OCI-LY7 (cell line): ENCODE data around the gene MALRD1. TPM values are rescaled to one million over a fixed set of nuclear protein-coding genes. Genes with fewer than 3 reads are reported as not detected.

ENCODE experiments used
- BruUV-seq: library from RNA; stranded (reverse); fragments of 400-500 nt; replicated peaks from 2 replicates; lab custom pipeline; 2021; lab: Mats Ljungman, UMichigan
- CTCF ChIA-PET: fragments of 300-600 bp; sonication (Branson Sonifier 250); formaldehyde crosslinking; loops from one replicate; lab custom pipeline; 2022; ENCODE audit warnings: antibody characterized with exemption; ENCODE audit not compliant: unreplicated experiment; lab: Charles Lee
- POLR2A ChIA-PET: fragments of 300-600 bp; sonication (Branson Sonifier 250); formaldehyde crosslinking; loops from one replicate; lab custom pipeline; 2022; ENCODE audit warnings: antibody characterized with exemption; lab: Charles Lee
- DNase-seq: peaks from one replicate; pipeline ENCODE4 v3.0.0-alpha.2; 2015; ENCODE audit warnings: low spot score
- H2AFZ ChIP-seq: fragments of 200-600 bp; sonication (generic), shearing (Covaris generic); 2 replicates; pipeline ENCODE4 v1.6.1; 2014; ENCODE audit warnings: mild to moderate bottlenecking, antibody characterized with exemption, low read length, moderate library complexity
- H3K27ac ChIP-seq: fragments of 200-600 bp; sonication (generic); 2 replicates; pipeline ENCODE4 v1.5.1; 2014; ENCODE audit warnings: mixed run types, low read depth, mild to moderate bottlenecking, moderate library complexity, low read length, inconsistent platforms; ENCODE audit not compliant: poor library complexity, severe bottlenecking
- H3K36me3 ChIP-seq: fragments of 200-600 bp; sonication (generic); 2 replicates; pipeline ENCODE4 v1.6.1; 2014; ENCODE audit warnings: mild to moderate bottlenecking, antibody characterized with exemption, low read length, moderate library complexity, mixed read lengths; ENCODE audit not compliant: insufficient read depth
- H3K4me1 ChIP-seq: fragments of 200-600 bp; sonication (generic); 2 replicates; pipeline ENCODE4 v1.5.1; 2014; ENCODE audit warnings: mild to moderate bottlenecking, low read length; ENCODE audit not compliant: insufficient read depth, poor library complexity, severe bottlenecking
- H3K4me2 ChIP-seq: fragments of 200-600 bp; sonication (generic); 2 replicates; pipeline ENCODE4 v1.6.1; 2014; ENCODE audit warnings: mild to moderate bottlenecking, low read length
- H3K4me3 ChIP-seq: fragments of 200-600 bp; sonication (generic); 2 replicates; pipeline ENCODE4 v1.5.1; 2014; ENCODE audit warnings: mild to moderate bottlenecking, low read depth, low read length; ENCODE audit not compliant: poor library complexity, severe bottlenecking
- H3K79me2 ChIP-seq: fragments of 200-600 bp; sonication (generic); 2 replicates; pipeline ENCODE4 v1.6.1; 2016; ENCODE audit warnings: low read depth, mild to moderate bottlenecking, low read length, moderate library complexity, mixed read lengths; ENCODE audit not compliant: insufficient read depth
- H3K9me2 ChIP-seq: fragments of 200-600 bp; sonication (generic); 2 replicates; pipeline ENCODE4 v1.6.1; 2016; ENCODE audit warnings: mild to moderate bottlenecking, low read length, mixed read lengths; ENCODE audit not compliant: insufficient read depth
- H3K9me3 ChIP-seq: fragments of 200-600 bp; sonication (generic); 2 replicates; pipeline ENCODE4 v1.6.1; 2014; ENCODE audit warnings: mild to moderate bottlenecking, mixed run types, low read length, mixed read lengths
- H4K20me1 ChIP-seq: fragments of 200-600 bp; sonication (generic); 2 replicates; pipeline ENCODE4 v1.6.1; 2014; ENCODE audit warnings: mild to moderate bottlenecking, antibody characterized with exemption, low read length, moderate library complexity, mixed read lengths; ENCODE audit not compliant: insufficient read depth
- CTCF ChIP-seq: fragments of 200-600 bp; sonication (generic); conservative IDR thresholded peaks from 2 replicates; pipeline ENCODE4 v1.5.1; 2014; ENCODE audit warnings: mild to moderate bottlenecking, antibody characterized with exemption, low read length, moderate library complexity, mixed read lengths
- EZH2phosphoT487 ChIP-seq: fragments of 200-600 bp; sonication (generic); IDR thresholded peaks from 2 replicates; pipeline ENCODE4 v1.6.1; 2018; ENCODE audit warnings: low read depth, borderline replicate concordance, mild to moderate bottlenecking, mixed run types, antibody characterized with exemption, low read length, moderate library complexity, mixed read lengths
- intact Hi-C: fragments of 100-400 bp; cut with micrococcal nuclease; formaldehyde crosslinking; loops from one replicate; pipeline ENCODE4 v1.10.0; 2022; ENCODE audit not compliant: unreplicated experiment
- total RNA-seq, 2 experiments: library from RNA; depleted of rRNA in 1 of 2; stranded (reverse); fragments of >200 nt in 1 of 2; shearing (Covaris generic) in 1 of 2; gene quantifications; 2 replicates each; pipeline ENCODE4 v1.2.3, GENCODE V29; 2014 to 2022

MALRD1 gene
- total RNA-seq, 2 experiments from 2014 or later: not detected

DNA sequence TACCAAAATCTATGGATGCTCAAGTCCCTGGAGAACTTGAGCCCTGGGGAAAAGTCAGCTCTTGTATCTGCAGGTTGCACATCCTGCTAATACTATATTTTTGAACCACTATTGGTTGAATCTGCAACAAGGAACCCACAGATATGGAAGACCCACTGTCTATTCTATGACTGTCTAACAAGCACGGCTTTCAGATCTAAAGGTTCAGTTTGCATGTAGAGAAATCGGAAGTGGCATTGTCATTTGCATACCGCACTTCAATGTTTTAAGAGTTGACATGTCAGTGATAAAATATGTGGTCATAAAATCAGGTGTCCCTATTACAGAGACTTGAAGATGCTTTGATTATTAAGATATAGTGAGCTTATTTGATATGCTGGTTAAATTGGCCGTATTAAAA is 95.6 kb downstream of the MALRD1 start:
- ChIA-PET CTCF (no interaction called here), POLR2A (no interaction called here)
- Histone ChIP-seq H3K4me3 (no peak overlapping the region), H3K9me2 (no peaks in the 10 kb centered on the region), H3K9me3 (no peaks in the 10 kb centered on the region), H3K36me3 (no peaks in the 10 kb centered on the region), H3K79me2 (no peaks in the 10 kb centered on the region), H3K4me2 (no peak overlapping the region), H4K20me1 (no peaks in the 10 kb centered on the region), H3K4me1 (no peaks in the 10 kb centered on the region), H3K27ac (no peak overlapping the region), H2AFZ (no peak overlapping the region)
- TF ChIP-seq EZH2phosphoT487: no peak
- no peak for TF ChIP-seq CTCF
- BruUV-seq: no TSS peak
- DNase-seq: no peak
- intact Hi-C loops: no loop called here

- no peak for DNase-seq
- no peaks in the 10 kb centered on the region for H3K4me1 ChIP-seq
- no peak overlapping the region for H3K27ac ChIP-seq
- no peaks in the 10 kb centered on the region for H3K36me3 ChIP-seq
- H3K79me2 ChIP-seq: no peaks in the 10 kb centered on the region
- POLR2A ChIA-PET: no interaction called here
- intact Hi-C loops: no loop called here
- no peaks in the 10 kb centered on the region for H4K20me1 ChIP-seq
- H2AFZ ChIP-seq: no peak overlapping the region
- no peak overlapping the region for H3K4me2 ChIP-seq
- H3K9me2 ChIP-seq: no peaks in the 10 kb centered on the region
- TF ChIP-seq CTCF: no peak
- no peak for TF ChIP-seq EZH2phosphoT487
- BruUV-seq: no TSS peak
- CTCF ChIA-PET: no interaction called here
- no peak overlapping the region for H3K4me3 ChIP-seq
- H3K9me3 ChIP-seq: no peaks in the 10 kb centered on the region
Observed at GRCh38 chr10:19154375-19154774, 105.8 kb downstream of the MALRD1 start.

- Histone ChIP-seq H3K4me1 (no peaks in the 10 kb centered on the region), H3K9me3 (no peaks in the 10 kb centered on the region), H3K79me2 (no peaks in the 10 kb centered on the region), H3K4me2 (no peak overlapping the region), H2AFZ (no peak overlapping the region), H4K20me1 (no peaks in the 10 kb centered on the region), H3K4me3 (no peak overlapping the region), H3K27ac (no peak overlapping the region), H3K9me2 (no peaks in the 10 kb centered on the region), H3K36me3 (no peaks in the 10 kb centered on the region)
- TF ChIP-seq CTCF (no peak), EZH2phosphoT487 (no peak)
- intact Hi-C loops: no loop called here
- BruUV-seq: no TSS peak
- ChIA-PET CTCF (no interaction called here), POLR2A (no interaction called here)
- no peak for DNase-seq
Observed at GRCh38 chr10:19158358-19158757, 109.8 kb downstream of the MALRD1 start.
